ENCODE measurements around the gene CXCL13. TPM values are rescaled to one million over a fixed set of nuclear protein-coding genes. Genes with fewer than 3 reads are reported as not detected.

The CXCL13 gene
- total RNA-seq, 1 donor from 2014 or later: not detected

GRCh38 chr4:77624213-77624612 is 18.6 kb downstream of the CXCL13 start:
- no peak for TF ChIP-seq CTCF (IDR thresholded peaks at IDR 0.05; ENCODE audit: insufficient read depth, low read length, severe bottlenecking)
- no peak overlapping the region for H3K4me3 ChIP-seq (ENCODE audit: low read depth, low read length)
- no peaks in the 10 kb centered on the region for H3K27me3 ChIP-seq (ENCODE audit: control insufficient read depth, insufficient read depth, low read length)
- DNase-seq (ENCODE audit: low read depth) (no peak), FAIRE-seq (no peak)
- H3K36me3 ChIP-seq (ENCODE audit: control insufficient read depth, insufficient read depth, low read length): no peaks in the 10 kb centered on the region

- DNase-seq (ENCODE audit: low read depth) (peak; percentile 52), FAIRE-seq (no peak)
- Histone ChIP-seq H3K4me3 (ENCODE audit: low read depth, low read length) (no peak overlapping the region), H3K36me3 (ENCODE audit: control insufficient read depth, insufficient read depth, low read length) (no peaks in the 10 kb centered on the region), H3K27me3 (ENCODE audit: control insufficient read depth, insufficient read depth, low read length) (no peaks in the 10 kb centered on the region)
- no peak for TF ChIP-seq CTCF (IDR thresholded peaks at IDR 0.05; ENCODE audit: insufficient read depth, low read length, severe bottlenecking)
Observed at GRCh38 chr4:77625485-77625884, 19.9 kb downstream of the CXCL13 start.

- Histone ChIP-seq H3K27me3 (ENCODE audit: control insufficient read depth, insufficient read depth, low read length) (no peaks in the 10 kb centered on the region), H3K4me3 (ENCODE audit: low read depth, low read length) (no peak overlapping the region), H3K36me3 (ENCODE audit: control insufficient read depth, insufficient read depth, low read length) (no peaks in the 10 kb centered on the region)
- FAIRE-seq: no peak
- TF ChIP-seq CTCF (IDR thresholded peaks at IDR 0.05; ENCODE audit: insufficient read depth, low read length, severe bottlenecking): no peak
- no peak for DNase-seq (ENCODE audit: low read depth)
Observed at GRCh38 chr4:77629885-77630284, 24.3 kb downstream of the CXCL13 start.

GRCh38 chr4:77631276-77631675 is 25.7 kb downstream of the CXCL13 start:
- H3K36me3 ChIP-seq (ENCODE audit: control insufficient read depth, insufficient read depth, low read length): no peaks in the 10 kb centered on the region
- no peak for FAIRE-seq
- no peak overlapping the region for H3K4me3 ChIP-seq (ENCODE audit: low read depth, low read length)
- no peaks in the 10 kb centered on the region for H3K27me3 ChIP-seq (ENCODE audit: control insufficient read depth, insufficient read depth, low read length)
- no peak for TF ChIP-seq CTCF (IDR thresholded peaks at IDR 0.05; ENCODE audit: insufficient read depth, low read length, severe bottlenecking)
- DNase-seq (ENCODE audit: low read depth): no peak

- no peak for DNase-seq (ENCODE audit: low read depth)
- peak; percentile 23 for FAIRE-seq
- Histone ChIP-seq H3K4me3 (ENCODE audit: low read depth, low read length) (no peak overlapping the region), H3K27me3 (ENCODE audit: control insufficient read depth, insufficient read depth, low read length) (no peaks in the 10 kb centered on the region), H3K36me3 (ENCODE audit: control insufficient read depth, insufficient read depth, low read length) (no peaks in the 10 kb centered on the region)
- TF ChIP-seq CTCF (IDR thresholded peaks at IDR 0.05; ENCODE audit: insufficient read depth, low read length, severe bottlenecking): no peak
Observed at GRCh38 chr4:77634132-77634785, 28.6 kb downstream of the CXCL13 start.

GRCh38 chr4:77635246-77635645 is 29.6 kb downstream of the CXCL13 start:
- Histone ChIP-seq H3K4me3 (ENCODE audit: low read depth, low read length) (no peak overlapping the region), H3K36me3 (ENCODE audit: control insufficient read depth, insufficient read depth, low read length) (no peaks in the 10 kb centered on the region), H3K27me3 (ENCODE audit: control insufficient read depth, insufficient read depth, low read length) (no peaks in the 10 kb centered on the region)
- DNase-seq (ENCODE audit: low read depth): no peak
- TF ChIP-seq CTCF (IDR thresholded peaks at IDR 0.05; ENCODE audit: insufficient read depth, low read length, severe bottlenecking): no peak
- FAIRE-seq: peak; percentile 50
